RWPE2 (cell line): Measurements from ENCODE around the gene VWA5A.
A peak's percentile ranks its signal among the peaks of the same experiment; 100 is the strongest.

Experiments used
- ATAC-seq: fragments of 200-7000 bp; cut with Tn5 transposase; 3 replicates; pipeline ENCODE4 v1.9.1; 2021; ENCODE audit warnings: low read depth
- DNase-seq: peaks from one replicate; pipeline ENCODE4 v3.0.0-alpha.2; 2020; ENCODE audit warnings: low spot score
- H3K27ac ChIP-seq: fragments of 450-650 bp; 2 replicates; pipeline ENCODE4 v1.5.1; 2017; ENCODE audit warnings: mild to moderate bottlenecking; ENCODE audit not compliant: poor library complexity, severe bottlenecking
- H3K27me3 ChIP-seq: fragments of 250-450 bp; sonication (Bioruptor Pico); 2 replicates; pipeline ENCODE4 v1.5.1; 2021; ENCODE audit warnings: mild to moderate bottlenecking, moderate library complexity; ENCODE audit not compliant: insufficient read depth, poor library complexity, severe bottlenecking
- H3K36me3 ChIP-seq: fragments of 250-450 bp; sonication (Bioruptor Pico); 2 replicates; pipeline ENCODE4 v1.5.1; 2020; ENCODE audit warnings: low read depth, mild to moderate bottlenecking, moderate library complexity
- H3K4me1 ChIP-seq: fragments of 250-450 bp; sonication (Bioruptor Pico); 2 replicates; pipeline ENCODE4 v1.5.1; 2021; ENCODE audit warnings: mild to moderate bottlenecking, moderate library complexity; ENCODE audit not compliant: insufficient read depth, poor library complexity, severe bottlenecking
- H3K4me3 ChIP-seq: fragments of 250-450 bp; sonication (Bioruptor Pico); 2 replicates; pipeline ENCODE4 v1.5.1; 2021; ENCODE audit warnings: mild to moderate bottlenecking, moderate library complexity; ENCODE audit not compliant: severe bottlenecking
- H3K9me3 ChIP-seq: fragments of 250-450 bp; sonication (Bioruptor Pico); 2 replicates; pipeline ENCODE4 v1.5.1; 2021; ENCODE audit warnings: mild to moderate bottlenecking, moderate library complexity; ENCODE audit not compliant: severe bottlenecking
- TF ChIP-seq, protein P1 (sequence below): fragments of 450-650 bp; IDR thresholded peaks from one replicate; pipeline ENCODE4 v1.5.1; 2017; ENCODE audit warnings: mild to moderate bottlenecking, moderate library complexity; ENCODE audit not compliant: poor library complexity, severe bottlenecking

The VWA5A gene

DNA sequence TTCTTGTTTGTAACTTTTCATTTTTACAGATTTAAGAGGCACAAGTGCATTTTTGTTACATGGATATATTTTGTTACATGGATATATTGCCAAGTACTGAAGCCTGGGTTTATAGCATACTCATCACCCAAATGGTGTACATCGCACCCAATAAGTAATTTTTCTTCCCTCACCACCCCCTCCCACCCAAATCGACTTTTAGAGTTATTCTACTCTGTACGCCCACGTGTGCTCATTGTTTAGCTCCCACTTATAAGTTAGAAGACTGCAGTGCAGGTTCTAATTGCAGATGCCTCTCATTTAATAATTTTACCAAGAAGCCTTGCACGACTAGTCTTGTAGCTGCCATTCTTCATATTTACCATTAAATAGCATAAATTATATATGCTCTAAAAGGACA is 20.5 kb upstream of the VWA5A start:
- Histone ChIP-seq H3K4me1 (no peaks in the 10 kb centered on the region), H3K36me3 (no peaks in the 10 kb centered on the region), H3K9me3 (no peaks in the 10 kb centered on the region), H3K27ac (no peak overlapping the region), H3K4me3 (no peak overlapping the region), H3K27me3 (no peaks in the 10 kb centered on the region)
- TF ChIP-seq, protein P1, sequence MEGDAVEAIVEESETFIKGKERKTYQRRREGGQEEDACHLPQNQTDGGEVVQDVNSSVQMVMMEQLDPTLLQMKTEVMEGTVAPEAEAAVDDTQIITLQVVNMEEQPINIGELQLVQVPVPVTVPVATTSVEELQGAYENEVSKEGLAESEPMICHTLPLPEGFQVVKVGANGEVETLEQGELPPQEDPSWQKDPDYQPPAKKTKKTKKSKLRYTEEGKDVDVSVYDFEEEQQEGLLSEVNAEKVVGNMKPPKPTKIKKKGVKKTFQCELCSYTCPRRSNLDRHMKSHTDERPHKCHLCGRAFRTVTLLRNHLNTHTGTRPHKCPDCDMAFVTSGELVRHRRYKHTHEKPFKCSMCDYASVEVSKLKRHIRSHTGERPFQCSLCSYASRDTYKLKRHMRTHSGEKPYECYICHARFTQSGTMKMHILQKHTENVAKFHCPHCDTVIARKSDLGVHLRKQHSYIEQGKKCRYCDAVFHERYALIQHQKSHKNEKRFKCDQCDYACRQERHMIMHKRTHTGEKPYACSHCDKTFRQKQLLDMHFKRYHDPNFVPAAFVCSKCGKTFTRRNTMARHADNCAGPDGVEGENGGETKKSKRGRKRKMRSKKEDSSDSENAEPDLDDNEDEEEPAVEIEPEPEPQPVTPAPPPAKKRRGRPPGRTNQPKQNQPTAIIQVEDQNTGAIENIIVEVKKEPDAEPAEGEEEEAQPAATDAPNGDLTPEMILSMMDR = no peak
- no peak for DNase-seq
- no peak for ATAC-seq

DNA sequence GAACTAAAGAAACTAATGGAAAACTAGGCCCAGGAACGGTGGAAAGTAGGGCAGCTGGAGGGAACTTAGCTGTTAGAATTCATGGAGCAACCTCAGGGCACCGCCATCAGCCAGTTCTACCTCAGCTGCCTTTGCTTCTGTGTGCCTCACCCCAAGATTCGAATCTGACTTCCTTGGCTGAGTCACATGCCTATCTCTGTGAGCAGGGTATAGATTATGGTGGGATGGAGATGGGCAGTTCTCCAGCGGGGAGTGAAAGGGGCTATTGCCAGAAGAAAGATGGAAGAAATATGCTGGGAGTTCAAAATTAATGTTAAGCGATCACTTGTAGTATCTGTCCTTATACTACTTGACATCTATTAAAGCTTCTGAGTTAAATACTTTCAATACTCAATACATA is 18.9 kb upstream of the VWA5A start:
- H3K4me1 ChIP-seq = no peaks in the 10 kb centered on the region
- no peak overlapping the region for H3K27ac ChIP-seq
- no peaks in the 10 kb centered on the region for H3K36me3 ChIP-seq
- H3K9me3 ChIP-seq = no peaks in the 10 kb centered on the region
- ATAC-seq = no peak
- H3K27me3 ChIP-seq = no peaks in the 10 kb centered on the region
- H3K4me3 ChIP-seq = no peak overlapping the region
- TF ChIP-seq, protein P1 = no peak
- DNase-seq = no peak

DNA sequence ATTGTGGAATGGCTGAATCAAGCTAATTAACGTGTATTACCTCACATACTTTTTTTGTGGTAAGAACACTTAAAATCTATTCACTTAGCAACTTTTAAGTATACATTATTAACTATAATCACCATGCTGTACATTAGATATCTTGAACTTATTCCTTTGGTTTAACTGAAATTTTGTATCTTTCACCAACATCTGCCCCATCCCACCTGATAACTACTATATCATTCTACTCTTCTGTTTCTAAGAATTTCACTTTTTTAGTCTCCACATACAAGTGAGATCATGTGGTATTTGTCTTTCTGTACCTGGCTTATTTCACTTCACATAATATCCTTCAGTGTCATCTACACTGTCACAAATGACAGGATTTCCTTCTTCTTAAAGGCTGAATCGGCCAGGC is 17.1 kb upstream of the VWA5A start:
- H3K27me3 ChIP-seq = peaks cover 4% of the 10 kb centered on the region

DNA sequence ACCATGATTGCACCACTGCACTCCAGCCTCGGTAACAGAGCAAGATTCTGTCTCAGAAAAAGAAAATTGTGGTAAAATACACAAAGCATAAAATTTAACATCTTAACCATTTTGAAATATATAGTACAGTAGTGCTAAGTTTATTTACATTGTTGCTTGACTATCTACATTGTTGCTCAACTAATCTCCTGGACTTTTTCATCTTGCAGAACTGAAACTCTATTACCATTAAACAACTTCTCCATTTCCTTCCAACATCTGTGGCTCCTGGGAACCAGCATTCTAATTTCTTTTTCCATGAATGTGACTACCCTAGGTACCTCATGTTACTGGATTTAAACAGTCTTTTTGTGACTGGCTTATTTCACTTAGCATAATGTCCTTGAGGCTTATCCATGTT is 13.5 kb upstream of the VWA5A start:
- no peak for DNase-seq
- Histone ChIP-seq H3K27me3 (peaks cover 4% of the 10 kb centered on the region), H3K4me1 (no peaks in the 10 kb centered on the region), H3K4me3 (no peak overlapping the region), H3K9me3 (no peaks in the 10 kb centered on the region), H3K27ac (no peak overlapping the region), H3K36me3 (no peaks in the 10 kb centered on the region)
- TF ChIP-seq, protein P1 = no peak
- ATAC-seq = no peak

More for the DNA sequence above, 17.1 kb upstream of the VWA5A start:
- ATAC-seq = no peak
- DNase-seq = no peak
- H3K4me3 ChIP-seq = no peak overlapping the region
- TF ChIP-seq, protein P1 = no peak
- H3K4me1 ChIP-seq = no peaks in the 10 kb centered on the region
- H3K27ac ChIP-seq = no peak overlapping the region
- no peaks in the 10 kb centered on the region for H3K36me3 ChIP-seq
- H3K9me3 ChIP-seq = no peaks in the 10 kb centered on the region

DNA sequence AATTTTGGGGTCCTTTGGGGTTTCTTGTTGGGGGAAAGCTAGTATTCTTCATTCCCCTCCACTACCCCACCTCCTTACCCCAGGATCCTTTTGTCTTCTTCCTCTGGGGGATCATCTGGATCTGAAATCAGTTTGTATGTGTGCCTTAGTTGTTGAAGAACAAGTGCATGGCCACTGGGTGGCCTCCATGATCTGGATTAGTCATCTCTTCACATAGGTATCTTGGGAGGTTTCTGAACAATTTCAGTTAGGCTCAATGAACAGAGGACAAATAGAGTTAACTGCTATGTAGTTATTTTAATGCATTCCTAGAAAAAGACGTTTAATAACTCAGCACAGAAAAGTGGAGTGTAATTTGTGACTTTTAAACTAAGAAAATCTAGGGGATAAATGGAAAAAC is 7.1 kb upstream of the VWA5A start:
- H3K27ac ChIP-seq = no peak overlapping the region
- no peaks in the 10 kb centered on the region for H3K36me3 ChIP-seq
- no peaks in the 10 kb centered on the region for H3K27me3 ChIP-seq
- no peak for DNase-seq
- no peaks in the 10 kb centered on the region for H3K4me1 ChIP-seq
- TF ChIP-seq, protein P1 = peak; percentile 33
- H3K4me3 ChIP-seq = no peak overlapping the region
- 0 out of 3 replicates have a peak, but pooled peaks have one; percentile 50 for ATAC-seq
- H3K9me3 ChIP-seq = no peaks in the 10 kb centered on the region
